GM12873 (cell line): ENCODE results near the gene TRPM3.

Experiments used
- TF ChIP-seq, protein P1 (sequence below): IDR thresholded peaks from 2 replicates; pipeline ENCODE4 v1.5.1; 2012; ENCODE audit warnings: low read depth, mild to moderate bottlenecking, moderate library complexity, low read length, control low read depth; ENCODE audit not compliant: insufficient read depth; ENCODE audit errors: missing control alignments

TRPM3 gene

GRCh38 chr9:70492319-70492777 is 629.1 kb downstream of the TRPM3 start:
- TF ChIP-seq, protein P1, sequence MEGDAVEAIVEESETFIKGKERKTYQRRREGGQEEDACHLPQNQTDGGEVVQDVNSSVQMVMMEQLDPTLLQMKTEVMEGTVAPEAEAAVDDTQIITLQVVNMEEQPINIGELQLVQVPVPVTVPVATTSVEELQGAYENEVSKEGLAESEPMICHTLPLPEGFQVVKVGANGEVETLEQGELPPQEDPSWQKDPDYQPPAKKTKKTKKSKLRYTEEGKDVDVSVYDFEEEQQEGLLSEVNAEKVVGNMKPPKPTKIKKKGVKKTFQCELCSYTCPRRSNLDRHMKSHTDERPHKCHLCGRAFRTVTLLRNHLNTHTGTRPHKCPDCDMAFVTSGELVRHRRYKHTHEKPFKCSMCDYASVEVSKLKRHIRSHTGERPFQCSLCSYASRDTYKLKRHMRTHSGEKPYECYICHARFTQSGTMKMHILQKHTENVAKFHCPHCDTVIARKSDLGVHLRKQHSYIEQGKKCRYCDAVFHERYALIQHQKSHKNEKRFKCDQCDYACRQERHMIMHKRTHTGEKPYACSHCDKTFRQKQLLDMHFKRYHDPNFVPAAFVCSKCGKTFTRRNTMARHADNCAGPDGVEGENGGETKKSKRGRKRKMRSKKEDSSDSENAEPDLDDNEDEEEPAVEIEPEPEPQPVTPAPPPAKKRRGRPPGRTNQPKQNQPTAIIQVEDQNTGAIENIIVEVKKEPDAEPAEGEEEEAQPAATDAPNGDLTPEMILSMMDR, result no peak

- TF ChIP-seq, protein P1, result no peak
Observed at GRCh38 chr9:70491426-70492318, 629.7 kb downstream of the TRPM3 start.

DNA sequence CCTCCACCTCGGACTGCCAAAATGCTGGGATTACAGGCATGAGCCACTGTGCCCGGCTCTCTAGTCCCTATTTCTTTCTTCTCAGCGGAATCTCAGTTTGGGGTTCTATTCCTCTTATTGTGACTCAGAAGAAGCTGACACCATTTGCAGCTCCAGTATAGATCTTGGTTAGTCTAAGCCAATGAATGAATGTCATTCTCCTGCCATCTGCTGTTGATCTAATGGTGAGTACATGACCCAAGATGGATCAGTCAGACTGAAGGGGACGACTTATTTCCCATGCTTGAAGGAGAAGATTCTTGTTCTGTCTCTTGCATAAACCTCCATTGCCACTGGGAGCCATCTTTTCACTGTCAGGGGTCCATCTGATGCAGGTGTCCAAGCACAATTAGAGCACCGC is 630.9 kb downstream of the TRPM3 start:
- TF ChIP-seq, protein P1, result no peak

- TF ChIP-seq, protein P1, result no peak
Observed at GRCh38 chr9:70488793-70489105, 632.7 kb downstream of the TRPM3 start.

- TF ChIP-seq, protein P1, result no peak
Observed at GRCh38 chr9:70488098-70488792, 633.2 kb downstream of the TRPM3 start.

GRCh38 chr9:70486127-70486526 is 635.3 kb downstream of the TRPM3 start:
- TF ChIP-seq, protein P1, result no peak

DNA sequence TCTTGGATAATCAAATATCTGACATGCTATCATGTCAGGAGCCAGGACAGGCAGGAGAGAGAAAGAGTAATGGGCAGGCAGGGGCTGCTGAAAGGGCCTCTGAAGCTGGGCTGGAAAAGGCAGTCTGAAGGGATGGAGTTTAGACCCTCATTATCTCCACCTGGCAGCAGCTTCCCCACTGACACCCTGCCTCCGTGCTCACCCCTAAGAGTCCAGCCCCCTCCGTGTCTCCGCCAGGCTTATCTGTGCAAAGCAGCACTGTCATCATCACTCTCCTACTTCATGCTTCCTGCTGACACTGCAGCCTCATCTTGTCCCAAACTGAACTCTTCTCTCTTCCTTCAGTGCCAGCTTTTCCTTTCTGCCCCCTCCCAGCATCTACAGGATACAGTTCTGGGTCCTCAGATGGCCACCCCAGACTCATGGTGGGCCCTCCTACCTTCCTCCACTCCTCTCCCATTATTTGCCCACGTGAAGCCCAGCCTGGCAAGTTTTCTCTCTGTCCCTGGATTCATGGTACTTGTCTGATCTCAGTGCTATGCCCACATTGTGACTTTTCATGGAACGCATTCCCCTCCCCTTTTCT is 636.1 kb downstream of the TRPM3 start:
- TF ChIP-seq, protein P1, result no peak
